Peyer's patch (tissue), 4 donors: ENCODE measurements around the gene NAA11.

Source experiments
- CTCF ChIP-seq, 6 experiments: fragments of 450-650 bp in 4 of 6; fragments of 200-600 bp in 2 of 6; sonication (generic) in 1 of 6; IDR thresholded peaks; one replicate each; pipeline ENCODE4 v1.5.1; 2017 to 2019; ENCODE audit warnings: antibody characterized with exemption in 6 of 6, mild to moderate bottlenecking in 3 of 6, moderate library complexity in 1 of 6
- POLR2A ChIP-seq, 2 donors: fragments of 450-650 bp; IDR thresholded peaks; one replicate each; pipeline ENCODE4 v1.5.1; 2017; ENCODE audit warnings: antibody characterized with exemption in 2 of 2, mild to moderate bottlenecking in 2 of 2, moderate library complexity in 2 of 2

- TF ChIP-seq CTCF (IDR thresholded peaks at IDR 0.05) = no peak
- no peak for TF ChIP-seq POLR2A (IDR thresholded peaks at IDR 0.05)
Observed at GRCh38 chr4:79338148-79338547, 12.3 kb upstream of the NAA11 start.
